DMS 273 treated with DMSO at 0.1 percent for 48 hours (cell line): ENCODE data around the gene HOXD12.

ENCODE experiments used
- DNase-seq: peaks from one replicate; lab custom pipeline; 2025; lab: John Stamatoyannopoulos, UW

The HOXD12 gene

GRCh38 chr2:176148751-176149421 lies 49.3 kb downstream of the HOXD12 start:
- no peak for DNase-seq

- no peak for DNase-seq
Observed at GRCh38 chr2:176149481-176149938, 49.9 kb downstream of the HOXD12 start.

- DNase-seq: no peak
Observed at GRCh38 chr2:176149939-176150583, 50.5 kb downstream of the HOXD12 start.

DNA sequence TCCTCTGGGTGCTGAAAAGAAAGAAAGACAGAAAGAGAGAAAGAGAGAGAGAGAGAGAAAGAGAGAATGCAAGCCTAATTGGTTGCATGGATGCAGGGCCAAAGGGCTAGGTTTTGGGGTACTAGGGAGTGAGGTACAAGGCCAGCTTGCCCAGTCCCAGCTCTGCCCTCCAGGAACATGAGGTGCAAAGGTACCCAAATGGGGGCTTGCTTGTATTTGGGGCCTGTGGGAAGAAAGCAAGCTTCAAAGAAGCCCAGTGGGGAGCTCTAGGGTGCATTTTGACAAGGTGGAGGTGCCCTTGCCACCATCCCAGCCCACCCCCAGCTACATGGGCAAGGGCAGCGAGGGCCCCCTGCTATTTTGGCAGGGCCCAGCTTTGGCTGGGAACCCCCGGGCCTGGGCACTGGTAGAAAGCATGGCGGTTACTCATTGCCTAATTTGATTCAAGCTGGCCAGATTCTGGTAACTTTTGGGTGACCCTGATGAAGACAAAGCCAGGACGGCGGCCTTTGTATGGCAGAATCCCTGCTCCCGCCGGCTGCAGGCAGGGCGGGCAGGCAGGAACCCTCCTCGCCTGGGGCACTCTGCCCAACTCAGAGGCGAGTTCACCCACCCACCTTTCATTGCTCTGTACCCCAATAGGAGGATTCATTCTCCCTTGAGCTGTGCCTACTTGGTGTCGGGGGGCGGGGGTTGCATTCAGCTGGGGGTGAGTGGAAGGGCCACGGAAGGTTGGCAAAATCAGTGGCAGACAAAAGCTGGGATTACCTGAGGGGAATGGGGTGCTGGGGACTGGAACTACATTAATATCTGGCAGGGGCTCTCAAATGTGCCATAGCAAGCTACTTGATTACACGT lies 51.2 kb downstream of the HOXD12 start:
- DNase-seq: no peak

DNA sequence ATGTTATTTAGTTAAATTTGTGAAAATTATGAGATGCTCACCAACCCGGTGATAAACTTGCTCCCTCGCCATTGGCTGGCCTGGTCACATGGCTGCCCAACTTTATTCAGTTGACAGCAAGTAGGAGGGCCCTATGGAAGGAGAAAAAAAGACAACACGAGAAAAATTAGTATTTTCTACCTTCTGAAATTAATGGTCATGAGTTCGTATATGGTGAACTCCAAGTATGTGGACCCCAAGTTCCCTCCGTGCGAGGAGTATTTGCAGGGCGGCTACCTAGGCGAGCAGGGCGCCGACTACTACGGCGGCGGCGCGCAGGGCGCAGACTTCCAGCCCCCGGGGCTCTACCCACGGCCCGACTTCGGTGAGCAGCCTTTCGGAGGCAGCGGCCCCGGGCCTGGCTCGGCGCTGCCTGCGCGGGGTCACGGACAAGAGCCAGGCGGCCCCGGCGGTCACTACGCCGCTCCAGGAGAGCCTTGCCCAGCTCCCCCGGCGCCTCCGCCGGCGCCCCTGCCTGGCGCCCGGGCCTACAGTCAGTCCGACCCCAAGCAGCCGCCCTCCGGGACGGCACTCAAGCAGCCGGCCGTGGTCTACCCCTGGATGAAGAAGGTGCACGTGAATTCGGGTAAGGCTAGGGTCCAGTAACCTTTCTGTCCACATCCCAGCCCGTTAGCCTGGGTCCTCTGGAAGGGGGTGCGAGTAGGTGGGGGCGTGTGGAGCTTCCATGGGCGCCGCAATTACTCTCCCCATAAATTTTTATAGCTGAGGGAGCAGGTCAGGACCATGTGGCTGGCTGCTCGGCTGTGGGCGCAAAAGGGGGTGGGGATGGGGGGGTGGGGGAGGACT lies 52.1 kb downstream of the HOXD12 start, which contains the start of gene HOXD4:
TSS of gene HOXD4 (plus strand) at position 109 of the 846 bp plus-strand sequence. CDS start at position 193, 84 bp downstream.
- DNase-seq: no peak
